ENCODE results near the gene XPO5.

DNA sequence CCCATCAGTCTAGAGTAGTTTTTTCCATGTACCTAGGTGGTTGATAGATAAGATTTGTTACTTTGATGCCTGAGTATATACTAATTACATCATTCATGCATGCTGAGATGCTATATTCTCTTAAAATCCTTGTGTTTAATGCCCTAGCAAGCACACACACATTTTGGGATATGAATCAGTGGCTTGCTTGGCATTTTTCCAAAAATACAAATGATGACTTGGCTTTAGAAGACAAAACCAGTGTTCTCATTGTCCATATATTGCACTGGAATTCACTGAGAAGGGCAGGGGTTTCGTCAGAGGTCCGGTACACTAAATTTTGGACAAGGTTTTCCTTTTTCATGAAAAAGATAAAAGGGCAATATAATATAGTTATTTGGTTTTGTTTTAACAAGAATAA, 28.3 kb upstream of the XPO5 start:
- TF ChIP-seq, protein P1, sequence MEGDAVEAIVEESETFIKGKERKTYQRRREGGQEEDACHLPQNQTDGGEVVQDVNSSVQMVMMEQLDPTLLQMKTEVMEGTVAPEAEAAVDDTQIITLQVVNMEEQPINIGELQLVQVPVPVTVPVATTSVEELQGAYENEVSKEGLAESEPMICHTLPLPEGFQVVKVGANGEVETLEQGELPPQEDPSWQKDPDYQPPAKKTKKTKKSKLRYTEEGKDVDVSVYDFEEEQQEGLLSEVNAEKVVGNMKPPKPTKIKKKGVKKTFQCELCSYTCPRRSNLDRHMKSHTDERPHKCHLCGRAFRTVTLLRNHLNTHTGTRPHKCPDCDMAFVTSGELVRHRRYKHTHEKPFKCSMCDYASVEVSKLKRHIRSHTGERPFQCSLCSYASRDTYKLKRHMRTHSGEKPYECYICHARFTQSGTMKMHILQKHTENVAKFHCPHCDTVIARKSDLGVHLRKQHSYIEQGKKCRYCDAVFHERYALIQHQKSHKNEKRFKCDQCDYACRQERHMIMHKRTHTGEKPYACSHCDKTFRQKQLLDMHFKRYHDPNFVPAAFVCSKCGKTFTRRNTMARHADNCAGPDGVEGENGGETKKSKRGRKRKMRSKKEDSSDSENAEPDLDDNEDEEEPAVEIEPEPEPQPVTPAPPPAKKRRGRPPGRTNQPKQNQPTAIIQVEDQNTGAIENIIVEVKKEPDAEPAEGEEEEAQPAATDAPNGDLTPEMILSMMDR (conservative IDR thresholded peaks at IDR 0.05; ENCODE audit: low read length), result no peak
- TF ChIP-seq EZH2phosphoT487 (IDR thresholded peaks at IDR 0.05; ENCODE audit: borderline replicate concordance, low read depth, low read length), result no peak

Measured in OCI-LY7 (cell line).